Spinal cord (tissue), 10 donors: Measurements from ENCODE around the gene UCP1. TPM values are rescaled to one million over a fixed set of nuclear protein-coding genes. Genes with fewer than 3 reads are reported as not detected.

Experiments used
- DNase-seq, 6 donors: peaks; one replicate each; pipeline versions ENCODE4 v3.0.0 to v3.0.0-alpha.2; 2013 to 2015; ENCODE audit warnings: low spot score in 6 of 6, low read depth in 4 of 6
- H3K27ac ChIP-seq: one replicate; pipeline ENCODE4 v1.5.1; 2013; ENCODE audit warnings: low read depth, low read length, control low read depth
- H3K27me3 ChIP-seq: one replicate; pipeline ENCODE4 v1.6.1; 2013; ENCODE audit warnings: low read length; ENCODE audit not compliant: control insufficient read depth, insufficient read depth
- H3K36me3 ChIP-seq: one replicate; pipeline ENCODE4 v1.6.1; 2013; ENCODE audit warnings: low read length; ENCODE audit not compliant: control insufficient read depth, insufficient read depth
- H3K4me1 ChIP-seq: one replicate; pipeline ENCODE4 v1.6.1; 2013; ENCODE audit warnings: low read length; ENCODE audit not compliant: control insufficient read depth, insufficient read depth
- H3K4me3 ChIP-seq: one replicate; pipeline ENCODE4 v1.5.1; 2013; ENCODE audit warnings: low read depth, low read length, control low read depth
- H3K9me3 ChIP-seq: one replicate; pipeline ENCODE4 v1.6.1; 2013; ENCODE audit warnings: low read length; ENCODE audit not compliant: control insufficient read depth, insufficient read depth
- WGBS: methylation state at CpG from one replicate; pipeline ENCODE4 v1.1.5; 2013; ENCODE audit warnings: missing lambda C conversion rate; ENCODE audit not compliant: insufficient coverage; 5-methylcytosine and 5-hydroxymethylcytosine counted together
- polyA plus RNA-seq, 2 donors: library from polyadenylated mRNA; unstranded; fragments of 120-200 nt; gene quantifications; one replicate each; pipeline ENCODE4 v1.2.1, GENCODE V29; 2013; ENCODE audit not compliant: insufficient read length in 2 of 2
- total RNA-seq, 2 donors: library from RNA; depleted of rRNA in 1 of 2; stranded (reverse); fragments of 120-200 nt in 1 of 2; fragments of >200 nt in 1 of 2; gene quantifications; one replicate each; pipeline versions ENCODE4 v1.2.3 to v1.2.4, GENCODE V29; 2013 to 2014
- donor health status: healthy.

The UCP1 gene
- total and polyA plus RNA-seq, 4 donors, result 0.36 to 0.61 (median 0.41) TPM; not detected in 1

DNA sequence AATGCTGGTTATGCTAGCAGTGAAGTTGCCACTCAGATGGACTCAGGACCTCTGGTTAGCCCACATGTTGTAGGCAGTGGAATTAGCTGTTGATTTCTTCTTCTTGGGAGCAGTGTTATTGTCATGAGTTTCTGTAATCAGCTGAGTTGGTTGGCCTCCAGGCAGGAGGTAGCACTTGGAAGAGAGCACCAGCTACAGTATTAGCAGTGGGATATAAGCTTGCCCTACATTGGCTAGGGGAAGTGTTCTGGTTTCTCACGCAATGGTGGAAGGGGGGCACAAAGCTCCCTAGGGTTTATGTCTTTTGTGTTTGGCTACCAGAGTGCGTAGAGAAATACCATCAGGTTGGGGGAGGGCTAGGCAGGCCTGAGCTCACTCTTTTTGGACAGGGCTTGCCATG, 34.0 kb upstream of the UCP1 start:
- Histone ChIP-seq H3K27ac (no peak overlapping the region), H3K4me3 (no peak overlapping the region), H3K27me3 (no peaks in the 10 kb centered on the region), H3K9me3 (no peaks in the 10 kb centered on the region), H3K4me1 (peaks cover 7% of the 10 kb centered on the region), H3K36me3 (no peaks in the 10 kb centered on the region)
- WGBS, result 56% methylated on average over 2 of the region's 2 CpGs
- DNase-seq, result no peak

DNA sequence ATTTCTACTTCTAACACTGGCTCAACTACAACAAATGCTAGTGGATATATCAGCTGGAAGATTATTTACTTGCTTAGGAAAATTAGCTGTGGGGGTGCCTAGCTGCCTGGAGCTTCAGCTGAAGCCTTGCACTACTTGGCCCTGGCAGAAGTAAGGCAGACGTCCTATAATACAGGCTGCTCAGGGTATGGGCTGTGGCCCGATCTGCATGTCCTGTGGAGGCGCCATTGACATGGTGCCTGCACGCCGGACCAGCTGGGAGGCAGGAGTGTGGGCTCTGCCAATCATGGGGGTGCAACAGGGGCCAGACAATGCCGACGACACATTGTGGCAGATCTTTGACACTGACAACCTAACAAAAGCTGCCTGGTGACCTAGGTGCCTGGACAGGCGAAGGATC, 31.6 kb upstream of the UCP1 start:
- WGBS, result 84% methylated on average over 8 of the region's 8 CpGs
- no peak for DNase-seq
- H3K4me1 ChIP-seq, result peaks cover 7% of the 10 kb centered on the region
- no peak overlapping the region for H3K4me3 ChIP-seq
- H3K27me3 ChIP-seq, result no peaks in the 10 kb centered on the region
- H3K9me3 ChIP-seq, result no peaks in the 10 kb centered on the region
- H3K36me3 ChIP-seq, result no peaks in the 10 kb centered on the region
- no peak overlapping the region for H3K27ac ChIP-seq

DNA sequence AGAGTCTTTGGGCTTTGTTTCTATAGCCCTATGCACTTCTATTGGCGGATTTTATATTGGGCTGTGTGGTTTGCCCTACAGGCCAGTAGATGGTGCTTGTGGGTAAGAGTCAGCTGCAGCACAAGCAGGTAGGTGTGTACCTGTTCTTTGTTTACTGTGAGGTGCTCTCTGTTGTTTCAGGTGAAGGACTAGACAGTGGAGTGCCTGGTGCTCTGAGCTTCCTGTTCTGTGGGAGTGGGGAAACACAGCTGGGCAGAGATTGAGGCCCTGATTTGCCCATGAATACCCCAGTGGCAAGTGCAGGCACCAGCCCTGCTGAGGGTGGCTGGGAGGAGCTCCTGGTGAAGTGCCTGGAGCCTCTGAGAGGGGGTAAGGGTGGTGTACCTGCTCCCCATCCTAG, 26.3 kb upstream of the UCP1 start:
- no CpG with 5 or more reads among the region's 1 CpG for WGBS
- no peaks in the 10 kb centered on the region for H3K36me3 ChIP-seq
- no peaks in the 10 kb centered on the region for H3K27me3 ChIP-seq
- H3K27ac ChIP-seq, result no peak overlapping the region
- no peak for DNase-seq
- no peaks in the 10 kb centered on the region for H3K4me1 ChIP-seq
- H3K4me3 ChIP-seq, result no peak overlapping the region
- peaks cover 2% of the 10 kb centered on the region for H3K9me3 ChIP-seq

DNA sequence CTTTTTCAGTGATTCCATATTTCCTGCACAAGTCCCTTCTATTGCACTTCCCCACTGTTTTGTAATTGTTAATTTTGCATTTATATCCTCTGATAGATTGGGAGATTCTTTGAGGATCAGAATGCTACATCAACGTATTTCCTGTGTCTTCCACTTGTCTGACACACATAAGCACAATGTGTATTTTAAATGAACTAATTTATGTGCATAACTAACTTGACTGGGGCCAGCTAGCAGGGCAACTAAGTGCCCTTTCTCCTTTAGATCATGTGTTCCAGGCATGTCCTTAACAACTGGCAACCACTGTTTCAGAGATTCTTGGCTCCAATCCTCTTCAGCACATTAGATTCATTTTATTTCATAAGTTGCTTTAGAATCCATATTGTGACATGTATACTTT, 15.7 kb upstream of the UCP1 start:
- no peak for DNase-seq
- peaks cover 5% of the 10 kb centered on the region for H3K27me3 ChIP-seq
- H3K4me3 ChIP-seq, result no peak overlapping the region
- H3K4me1 ChIP-seq, result peaks cover under 1% of the 10 kb centered on the region
- H3K27ac ChIP-seq, result no peak overlapping the region
- 40% methylated on average over 1 of the region's 1 CpG for WGBS
- H3K9me3 ChIP-seq, result no peaks in the 10 kb centered on the region
- no peaks in the 10 kb centered on the region for H3K36me3 ChIP-seq

DNA sequence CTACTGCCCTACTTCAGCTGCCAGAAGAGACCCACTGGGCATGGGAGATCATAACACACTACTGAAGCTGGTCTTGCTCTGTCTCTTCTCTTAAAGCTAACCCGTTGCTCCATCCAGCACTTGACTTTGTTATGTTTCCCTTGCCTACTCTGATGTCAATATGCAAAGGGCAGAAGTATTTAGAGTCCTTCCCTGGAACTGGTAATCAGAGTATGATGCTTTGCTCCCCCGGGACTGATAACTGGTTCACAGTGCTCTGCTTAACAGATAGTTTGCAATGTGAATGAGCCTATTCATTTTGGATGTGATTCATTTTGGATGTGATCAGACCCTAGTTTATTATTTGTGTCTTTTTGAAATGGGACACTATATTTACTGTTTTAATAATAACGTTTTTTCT, 12.3 kb upstream of the UCP1 start:
- 57% methylated on average over 1 of the region's 3 CpGs for WGBS
- peaks cover 15% of the 10 kb centered on the region for H3K27me3 ChIP-seq
- H3K36me3 ChIP-seq, result no peaks in the 10 kb centered on the region
- H3K9me3 ChIP-seq, result no peaks in the 10 kb centered on the region
- no peak overlapping the region for H3K4me3 ChIP-seq
- H3K4me1 ChIP-seq, result peaks cover 5% of the 10 kb centered on the region
- no peak overlapping the region for H3K27ac ChIP-seq
- DNase-seq, result no peak

DNA sequence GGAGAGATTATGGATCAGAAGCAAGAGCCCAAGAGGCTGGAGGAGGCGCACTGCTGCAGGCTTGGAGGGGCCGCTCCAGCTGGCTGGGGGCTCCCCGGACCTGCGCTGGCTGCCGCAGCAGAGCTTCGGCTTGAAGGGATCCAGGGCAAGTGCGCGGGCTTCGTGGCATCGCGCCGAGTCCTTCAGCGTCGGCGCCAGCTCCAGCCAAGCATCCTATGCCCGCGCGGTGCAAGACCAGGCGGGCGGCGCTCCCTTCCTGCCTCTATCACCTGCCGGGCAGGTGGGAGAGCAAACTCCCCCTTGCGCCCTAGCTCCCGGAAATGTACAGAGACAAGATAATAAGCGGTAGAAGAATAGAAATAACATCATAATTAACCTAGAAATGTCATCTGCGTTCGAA, 10.5 kb upstream of the UCP1 start:
- H3K27ac ChIP-seq, result no peak overlapping the region
- H3K36me3 ChIP-seq, result no peaks in the 10 kb centered on the region
- H3K9me3 ChIP-seq, result no peaks in the 10 kb centered on the region
- 3% methylated on average over 16 of the region's 27 CpGs for WGBS
- H3K4me3 ChIP-seq, result no peak overlapping the region
- H3K27me3 ChIP-seq, result peaks cover 15% of the 10 kb centered on the region
- H3K4me1 ChIP-seq, result peaks cover 5% of the 10 kb centered on the region
- peak in 2 of 6 donors; percentile 28 to 49 for DNase-seq

DNA sequence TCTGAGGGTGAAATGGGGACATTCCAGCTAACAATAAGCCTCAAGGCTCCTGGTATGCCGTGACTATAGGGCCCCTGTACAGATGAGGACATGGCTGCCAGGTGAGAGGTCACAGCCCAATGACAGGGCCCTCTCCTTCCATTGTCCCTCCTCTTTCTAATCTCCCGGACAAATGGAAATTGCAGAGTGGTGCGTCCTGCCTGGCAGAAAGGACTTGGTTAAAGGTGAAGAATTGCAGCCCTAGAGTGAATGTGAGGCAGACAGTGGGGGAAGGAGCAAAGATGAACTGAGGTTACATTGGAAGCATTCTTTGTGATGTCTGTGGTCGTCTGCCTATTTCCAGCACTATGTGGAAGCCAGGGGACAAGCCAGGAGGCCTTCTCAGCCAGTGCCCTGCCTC, 6.7 kb upstream of the UCP1 start:
- H3K9me3 ChIP-seq, result no peaks in the 10 kb centered on the region
- H3K27me3 ChIP-seq, result peaks cover 14% of the 10 kb centered on the region
- no peak for DNase-seq
- WGBS, result 71% methylated on average over 3 of the region's 4 CpGs
- peaks cover 5% of the 10 kb centered on the region for H3K4me1 ChIP-seq
- no peak overlapping the region for H3K27ac ChIP-seq
- no peak overlapping the region for H3K4me3 ChIP-seq
- no peaks in the 10 kb centered on the region for H3K36me3 ChIP-seq

DNA sequence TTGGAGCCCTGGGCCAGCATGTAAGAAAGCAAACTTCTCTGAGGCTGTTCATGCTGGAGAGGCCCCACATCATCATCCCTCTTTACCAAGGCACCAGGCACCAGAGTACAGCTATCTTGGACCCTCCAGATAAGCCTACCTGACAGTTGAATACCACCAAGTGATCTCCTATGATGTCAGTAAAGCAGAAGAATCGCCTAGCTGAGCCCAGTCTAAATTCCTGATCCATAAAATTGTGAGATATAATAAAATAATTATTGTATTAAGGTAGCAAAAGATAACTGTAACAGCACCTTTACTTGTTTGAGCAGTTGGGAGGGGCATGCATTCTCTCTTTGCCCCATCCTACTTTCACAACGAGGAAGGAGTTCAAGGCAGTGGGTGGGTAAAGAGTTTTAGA, 2.9 kb upstream of the UCP1 start:
- Histone ChIP-seq H3K9me3 (no peaks in the 10 kb centered on the region), H3K27me3 (peaks cover 40% of the 10 kb centered on the region), H3K4me3 (no peak overlapping the region), H3K4me1 (peaks cover 18% of the 10 kb centered on the region), H3K27ac (no peak overlapping the region), H3K36me3 (no peaks in the 10 kb centered on the region)
- no peak for DNase-seq
- WGBS, result no CpG with 5 or more reads among the region's 2 CpGs

DNA sequence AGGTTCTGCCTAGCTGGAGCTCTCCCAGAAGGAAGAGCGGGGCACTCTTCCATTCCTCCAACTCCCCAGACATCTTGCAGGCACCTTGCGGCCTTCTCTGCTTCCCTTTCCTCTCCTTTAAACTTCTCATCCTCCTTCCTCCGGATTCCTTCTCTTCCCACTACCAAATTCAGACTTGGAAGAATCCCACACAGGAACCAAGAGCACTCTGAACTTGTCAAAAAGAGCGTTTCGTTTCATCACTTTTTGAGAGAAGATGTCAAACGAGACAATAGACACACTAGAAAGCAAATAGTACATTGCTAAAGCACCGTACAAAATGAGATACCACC, 512 bp upstream of the UCP1 start:
- Histone ChIP-seq H3K4me1 (peaks cover 18% of the 10 kb centered on the region), H3K9me3 (no peaks in the 10 kb centered on the region), H3K4me3 (peak overlapping the region; percentile 43), H3K27me3 (peaks cover 48% of the 10 kb centered on the region), H3K36me3 (no peaks in the 10 kb centered on the region), H3K27ac (no peak overlapping the region)
- DNase-seq, result peak in 1 of 6 donors; percentile 5
- WGBS, result 21% methylated on average over 3 of the region's 7 CpGs

DNA sequence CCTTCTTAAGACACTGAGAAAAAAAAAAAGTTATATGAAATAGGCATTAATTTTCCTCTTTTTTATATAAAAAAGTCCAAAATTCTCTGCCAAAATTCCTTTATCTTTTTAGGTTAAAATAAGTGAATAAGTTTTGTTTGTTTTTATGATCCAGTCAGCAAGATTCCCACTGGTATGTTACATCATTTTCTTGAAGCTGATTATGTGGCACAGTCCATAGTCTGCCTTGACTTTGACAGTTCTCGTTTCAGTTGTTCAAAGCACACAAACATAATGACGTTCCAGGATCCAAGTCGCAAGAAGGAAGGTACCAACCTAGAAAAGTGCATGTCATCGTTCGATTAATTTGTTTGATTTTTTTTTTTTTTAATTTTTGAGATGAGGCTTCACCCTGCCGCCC, 9.1 kb downstream of the UCP1 start:
- 100% methylated on average over 3 of the region's 6 CpGs for WGBS
- DNase-seq, result no peak
- Histone ChIP-seq H3K9me3 (no peaks in the 10 kb centered on the region), H3K27ac (no peak overlapping the region), H3K4me1 (no peaks in the 10 kb centered on the region), H3K4me3 (no peak overlapping the region), H3K36me3 (no peaks in the 10 kb centered on the region), H3K27me3 (no peaks in the 10 kb centered on the region)
